Breast epithelium (tissue), 4 donors: ENCODE results near the gene PARP3. TPM values are rescaled to one million over a fixed set of nuclear protein-coding genes. Genes with fewer than 3 reads are reported as not detected.
"Not testable (repeated sequence)": the region's sequence is repeated elsewhere in the genome, so short reads cannot be mapped to it uniquely, and the experiment has no call there.

ENCODE experiments used
- DNase-seq, 2 donors: peaks; one replicate each; pipeline ENCODE4 v3.0.0-alpha.2; 2019; ENCODE audit warnings: low spot score in 2 of 2
- H3K27ac ChIP-seq, 2 donors: fragments of 200-600 bp; sonication (generic) in 1 of 2; one replicate each; pipeline ENCODE4 v1.5.1; 2016 to 2019; ENCODE audit warnings: mild to moderate bottlenecking in 1 of 2
- H3K27me3 ChIP-seq, 2 donors: fragments of 200-600 bp; sonication (generic) in 1 of 2; one replicate each; pipeline versions ENCODE4 v1.5.1 to v1.6.0; 2017 to 2019; ENCODE audit warnings: control low read depth in 1 of 2, mild to moderate bottlenecking in 1 of 2
- H3K36me3 ChIP-seq: fragments of 200-600 bp; one replicate; pipeline ENCODE4 v1.5.1; 2019
- H3K4me1 ChIP-seq, 2 donors: fragments of 200-600 bp; sonication (generic); one replicate each; pipeline ENCODE4 v1.5.1; 2016 to 2019; ENCODE audit warnings: control low read depth in 1 of 2
- H3K4me3 ChIP-seq, 3 donors: fragments of 200-600 bp; sonication (generic); 1 replicate in 2 of 3; 2 replicates in 1 of 3; pipeline ENCODE4 v1.5.1; 2016 to 2019; ENCODE audit warnings: mild to moderate bottlenecking in 3 of 3, moderate library complexity in 2 of 3
- H3K9me3 ChIP-seq, 2 donors: fragments of 200-600 bp; sonication (generic) in 1 of 2; one replicate each; pipeline ENCODE4 v1.5.1; 2016 to 2019; ENCODE audit warnings: control low read depth in 1 of 2
- POLR2A ChIP-seq: fragments of 450-650 bp; IDR thresholded peaks from one replicate; pipeline ENCODE4 v1.6.1; 2016; ENCODE audit warnings: antibody characterized with exemption, mild to moderate bottlenecking, moderate library complexity
- POLR2AphosphoS5 ChIP-seq, 3 donors: sonication (generic); formaldehyde crosslinking; IDR thresholded peaks; one replicate each; pipeline ENCODE4 v1.6.1; 2017; ENCODE audit warnings: antibody characterized with exemption in 3 of 3
- intact Hi-C: fragments of 100-400 bp; cut with DNase I; formaldehyde crosslinking; loops from one replicate; pipeline ENCODE4 v1.15.1; 2023; ENCODE audit warnings: low total_unique reads
- total RNA-seq, 3 donors: library from RNA; depleted of rRNA; stranded (reverse); fragments of >200 nt; gene quantifications; one replicate each; pipeline ENCODE4 v1.1.0, GENCODE V29; 2016
- TF ChIP-seq, protein P1 (sequence below), 3 donors: fragments of 450-650 bp; IDR thresholded peaks; one replicate each; pipeline ENCODE4 v1.5.1; 2016 to 2017; ENCODE audit warnings: antibody characterized with exemption in 3 of 3, mild to moderate bottlenecking in 3 of 3, moderate library complexity in 3 of 3

The PARP3 gene
- total RNA-seq, result 10 to 100 TPM; 21.4 to 33.6 (median 31.8) TPM

DNA sequence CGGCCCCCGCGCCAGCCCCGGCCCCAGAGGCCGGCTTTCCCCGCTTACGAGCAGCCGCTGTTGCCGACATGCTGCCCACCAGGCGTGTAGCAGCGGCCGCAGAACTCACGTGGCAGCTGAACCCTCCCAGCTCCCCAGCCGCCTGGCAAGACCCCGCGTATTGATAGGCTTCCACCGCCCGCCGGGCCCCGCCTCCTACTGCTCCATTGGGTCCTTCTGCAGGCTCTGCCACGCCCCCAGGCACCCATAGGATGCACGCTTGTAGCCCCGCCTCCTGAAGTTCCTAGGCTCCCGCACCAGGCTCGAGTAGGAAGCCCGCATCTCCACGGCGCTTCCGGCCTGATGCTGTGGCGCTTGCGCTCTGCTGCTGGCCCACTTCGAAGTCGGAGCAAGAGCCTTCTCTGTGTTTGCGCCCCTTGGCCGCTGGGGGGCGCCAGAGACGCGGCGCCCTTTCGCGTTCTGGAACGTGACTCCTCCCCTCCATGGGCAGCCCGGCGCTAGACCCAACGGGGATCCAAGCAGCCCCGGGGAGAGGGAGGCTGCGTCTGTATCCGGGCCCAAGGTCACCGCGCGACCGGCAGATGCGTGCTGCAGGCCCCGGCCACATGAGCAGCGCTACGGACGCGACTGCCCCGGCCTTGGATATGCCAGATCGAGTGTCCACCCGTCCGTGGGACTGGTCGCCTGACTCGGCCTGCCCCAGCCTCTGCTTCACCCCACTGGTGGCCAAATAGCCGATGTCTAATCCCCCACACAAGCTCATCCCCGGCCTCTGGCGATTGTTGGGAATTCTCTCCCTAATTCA, at the start of gene PARP3, which contains the start of gene RRP9:
PARP3 (plus strand) TSS at position 566 of the 805 bp plus-strand sequence. CDS start 993 bp downstream, outside the sequence.
RRP9 (minus strand) TSS at position 107 of the 805 bp plus-strand sequence; CDS start at position 70, 37 bp downstream.
- intact Hi-C loops, result loop anchor here (2.0 kb wide), 1 partner anchor 33 kb away; the partner anchor contains the start of genes ABHD14A and ABHD14B
- Histone ChIP-seq H3K9me3 (no peaks in the 10 kb centered on the region), H3K27me3 (no peaks in the 10 kb centered on the region), H3K36me3 (no peaks in the 10 kb centered on the region), H3K4me3 (peak within 1 kb of the TSS; percentile 77 to 94 (median 77)), H3K27ac (peak within 1 kb of the TSS; percentile 96 to 98), H3K4me1 (peaks cover 7 to 18% of the 10 kb centered on the region in 2 donors)
- peak; percentile 100 for DNase-seq
- TF ChIP-seq POLR2AphosphoS5 (IDR thresholded peaks at IDR 0.05), result peak; percentile 73 to 79 (median 75)
- peak; percentile 42 for TF ChIP-seq POLR2A
- TF ChIP-seq, protein P1, sequence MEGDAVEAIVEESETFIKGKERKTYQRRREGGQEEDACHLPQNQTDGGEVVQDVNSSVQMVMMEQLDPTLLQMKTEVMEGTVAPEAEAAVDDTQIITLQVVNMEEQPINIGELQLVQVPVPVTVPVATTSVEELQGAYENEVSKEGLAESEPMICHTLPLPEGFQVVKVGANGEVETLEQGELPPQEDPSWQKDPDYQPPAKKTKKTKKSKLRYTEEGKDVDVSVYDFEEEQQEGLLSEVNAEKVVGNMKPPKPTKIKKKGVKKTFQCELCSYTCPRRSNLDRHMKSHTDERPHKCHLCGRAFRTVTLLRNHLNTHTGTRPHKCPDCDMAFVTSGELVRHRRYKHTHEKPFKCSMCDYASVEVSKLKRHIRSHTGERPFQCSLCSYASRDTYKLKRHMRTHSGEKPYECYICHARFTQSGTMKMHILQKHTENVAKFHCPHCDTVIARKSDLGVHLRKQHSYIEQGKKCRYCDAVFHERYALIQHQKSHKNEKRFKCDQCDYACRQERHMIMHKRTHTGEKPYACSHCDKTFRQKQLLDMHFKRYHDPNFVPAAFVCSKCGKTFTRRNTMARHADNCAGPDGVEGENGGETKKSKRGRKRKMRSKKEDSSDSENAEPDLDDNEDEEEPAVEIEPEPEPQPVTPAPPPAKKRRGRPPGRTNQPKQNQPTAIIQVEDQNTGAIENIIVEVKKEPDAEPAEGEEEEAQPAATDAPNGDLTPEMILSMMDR (IDR thresholded peaks at IDR 0.05), result peak; percentile 99 to 100 (median 99)

DNA sequence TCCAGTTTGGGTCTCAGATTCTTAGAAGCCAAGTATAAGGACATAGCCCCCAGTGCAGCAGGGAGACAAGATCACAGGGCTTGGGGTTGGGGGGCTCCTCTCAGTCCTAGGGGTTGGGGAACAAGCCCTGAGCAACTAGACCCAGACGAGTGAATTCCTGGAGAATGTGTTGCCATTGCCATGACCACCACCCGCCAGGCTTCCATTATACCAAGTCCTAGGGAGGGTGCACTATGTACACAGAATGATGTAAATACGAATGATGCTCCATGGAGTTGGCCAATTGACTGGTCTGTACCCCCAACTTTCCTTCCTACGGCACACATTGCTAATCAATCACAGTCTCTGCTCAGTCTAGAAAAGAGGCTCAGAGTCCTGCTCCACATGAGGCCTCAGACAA, 47.8 kb upstream of the PARP3 start:
- Histone ChIP-seq H3K27me3 (no peaks in the 10 kb centered on the region), H3K4me3 (no peak overlapping the region), H3K9me3 (no peaks in the 10 kb centered on the region), H3K4me1 (no peaks in the 10 kb centered on the region), H3K27ac (no peak overlapping the region), H3K36me3 (no peaks in the 10 kb centered on the region)
- no peak for TF ChIP-seq POLR2AphosphoS5 (IDR thresholded peaks at IDR 0.05)
- no peak for TF ChIP-seq POLR2A
- TF ChIP-seq, protein P1 (IDR thresholded peaks at IDR 0.05), result no peak
- no peak for DNase-seq
- intact Hi-C loops, result no loop called here

DNA sequence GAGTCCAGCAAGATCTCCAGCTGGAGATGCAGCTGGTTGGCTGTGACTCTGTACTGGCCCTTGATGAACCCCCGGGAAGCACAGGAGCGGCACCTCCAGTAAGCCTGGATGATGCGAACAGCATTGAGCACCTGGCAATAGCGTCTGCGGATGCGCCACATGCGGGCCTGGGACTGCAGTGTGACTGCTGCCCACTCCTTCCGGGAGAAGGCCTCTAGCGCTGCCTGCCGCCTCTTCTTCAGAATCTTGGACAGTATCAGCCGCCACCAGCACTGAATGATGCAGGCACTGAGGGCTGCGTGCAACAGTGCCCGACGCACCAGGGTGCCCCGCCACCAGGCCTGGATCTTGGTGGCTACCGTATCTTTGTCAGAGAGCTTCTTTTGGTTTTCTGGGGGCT, 47.2 kb upstream of the PARP3 start:
- H3K4me3 ChIP-seq, result no peak overlapping the region
- no peaks in the 10 kb centered on the region for H3K27me3 ChIP-seq
- no peak overlapping the region for H3K27ac ChIP-seq
- intact Hi-C loops, result no loop called here
- no peaks in the 10 kb centered on the region for H3K4me1 ChIP-seq
- H3K9me3 ChIP-seq, result no peaks in the 10 kb centered on the region
- DNase-seq, result no peak
- TF ChIP-seq POLR2AphosphoS5 (IDR thresholded peaks at IDR 0.05) (no peak), POLR2A (no peak)
- TF ChIP-seq, protein P1 (IDR thresholded peaks at IDR 0.05), result no peak
- no peaks in the 10 kb centered on the region for H3K36me3 ChIP-seq

DNA sequence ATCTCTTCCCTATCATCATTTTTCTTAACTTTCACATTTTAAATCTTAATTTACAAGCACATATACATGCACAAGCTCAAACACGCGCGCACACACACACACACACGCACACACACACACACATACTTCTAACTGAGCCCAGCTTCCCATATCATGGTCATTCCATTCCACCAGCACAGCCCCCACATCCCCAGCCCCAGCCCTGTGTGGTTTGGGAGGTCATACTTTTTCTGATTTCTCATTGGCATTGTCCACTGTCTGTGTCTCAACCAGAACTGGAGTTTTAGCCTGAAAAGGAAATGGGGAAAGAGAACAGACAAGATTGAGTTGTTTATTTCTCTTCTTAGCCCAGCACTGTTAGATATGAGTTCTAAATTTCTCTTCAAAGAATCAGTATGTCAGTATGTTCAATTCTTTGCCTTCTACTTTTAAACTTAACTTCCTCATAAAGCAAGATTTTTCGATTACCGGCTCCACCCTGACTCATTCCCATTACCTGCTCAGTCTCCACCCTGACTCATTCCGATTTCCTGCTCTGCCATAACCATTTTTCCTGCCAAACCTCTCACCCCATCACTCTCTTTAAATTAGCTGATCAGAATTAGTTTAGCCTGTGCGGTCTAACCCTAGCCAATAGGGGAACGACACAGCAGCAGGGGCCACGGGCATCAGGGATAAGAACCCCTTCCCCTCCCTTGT, 45.4 kb upstream of the PARP3 start:
- DNase-seq, result no peak
- intact Hi-C loops, result no loop called here
- Histone ChIP-seq H3K27me3 (no peaks in the 10 kb centered on the region), H3K9me3 (no peaks in the 10 kb centered on the region), H3K36me3 (no peaks in the 10 kb centered on the region), H3K4me3 (no peak overlapping the region), H3K27ac (no peak overlapping the region), H3K4me1 (no peaks in the 10 kb centered on the region)
- TF ChIP-seq POLR2A, result no peak
- TF ChIP-seq, protein P1 (IDR thresholded peaks at IDR 0.05), result no peak
- no peak for TF ChIP-seq POLR2AphosphoS5 (IDR thresholded peaks at IDR 0.05)

DNA sequence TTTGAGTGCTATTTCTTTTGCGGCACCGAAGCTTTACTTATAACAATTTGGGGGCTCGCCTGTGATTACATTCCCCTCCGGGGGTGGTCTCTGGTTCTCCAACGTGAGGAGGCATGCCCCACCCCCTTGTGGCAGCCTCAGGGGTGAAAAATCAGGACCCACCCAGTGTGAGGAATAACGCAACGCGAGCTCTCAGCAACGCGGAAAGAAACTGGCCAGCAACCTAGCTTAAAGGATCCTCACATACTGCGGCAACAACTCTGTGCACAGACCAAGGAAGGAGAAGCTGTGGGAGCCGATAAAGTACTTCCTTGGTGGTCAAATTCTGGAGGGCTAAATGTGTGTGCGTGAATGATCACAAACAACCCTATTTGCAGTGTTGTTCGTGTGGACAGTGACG, 44.8 kb upstream of the PARP3 start:
- TF ChIP-seq POLR2AphosphoS5 (IDR thresholded peaks at IDR 0.05) (no peak), POLR2A (no peak)
- TF ChIP-seq, protein P1 (IDR thresholded peaks at IDR 0.05), result no peak
- intact Hi-C loops, result no loop called here
- Histone ChIP-seq H3K27ac (no peak overlapping the region), H3K36me3 (no peaks in the 10 kb centered on the region), H3K4me3 (no peak overlapping the region), H3K27me3 (no peaks in the 10 kb centered on the region), H3K4me1 (no peaks in the 10 kb centered on the region), H3K9me3 (no peaks in the 10 kb centered on the region)
- DNase-seq, result no peak

DNA sequence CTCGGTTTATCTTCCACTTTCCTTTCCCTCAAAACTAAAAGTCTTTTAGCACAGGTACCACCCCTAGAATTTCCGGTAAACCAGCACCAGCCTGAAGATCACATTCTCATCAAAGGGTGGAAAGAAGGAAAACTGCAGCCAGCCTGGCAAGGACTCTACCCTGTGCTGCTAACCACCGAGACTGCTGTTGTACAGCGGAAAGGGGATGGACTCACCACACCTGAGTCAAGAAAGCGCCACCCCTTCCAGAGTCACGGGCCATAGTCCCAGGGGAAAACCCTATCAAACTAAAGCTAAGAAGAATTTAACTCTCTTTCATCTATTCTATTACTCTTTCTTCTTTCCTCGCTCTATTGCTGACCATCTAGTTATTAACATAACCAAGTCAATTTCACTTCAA, 42.1 kb upstream of the PARP3 start:
- not testable (repeated sequence) for H3K9me3 ChIP-seq, H3K36me3 ChIP-seq, H3K27me3 ChIP-seq, H3K4me1 ChIP-seq, H3K27ac ChIP-seq, DNase-seq, H3K4me3 ChIP-seq
- intact Hi-C loops, result loop anchor here (5.0 kb wide), 1 partner anchor 1237 kb away; no protein-coding TSS in a partner anchor

DNA sequence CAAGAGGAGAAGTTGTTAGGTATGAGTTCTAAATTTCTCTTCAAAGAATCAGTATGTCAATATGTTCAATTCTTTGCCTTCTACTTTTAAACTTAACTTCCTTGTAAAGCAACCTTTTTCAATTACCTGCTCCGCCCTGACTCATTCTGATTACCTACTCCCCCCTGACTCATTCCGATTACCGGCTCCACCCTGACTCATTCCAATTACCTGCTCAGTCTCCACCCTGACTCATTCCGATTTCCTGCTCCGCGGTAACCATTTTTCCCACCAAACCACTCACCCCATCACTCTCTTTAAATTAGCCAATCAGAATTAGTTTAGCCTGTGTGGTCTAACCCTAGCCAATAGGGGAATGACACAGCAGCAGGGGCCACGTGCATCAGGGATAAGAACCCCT, 39.8 kb upstream of the PARP3 start:
- DNase-seq, result not testable (repeated sequence)
- intact Hi-C loops, result loop anchor here (5.0 kb wide), 1 partner anchor 1235 kb away; no protein-coding TSS in a partner anchor

More for the DNA sequence above, 39.8 kb upstream of the PARP3 start:
- H3K36me3 ChIP-seq, H3K9me3 ChIP-seq, H3K4me3 ChIP-seq, H3K4me1 ChIP-seq, H3K27ac ChIP-seq, H3K27me3 ChIP-seq: not testable (repeated sequence)
